COLO829 (cell line): ENCODE measurements around the gene TEKT5.
A peak's percentile ranks its signal among the peaks of the same experiment; 100 is the strongest.
"Not testable (repeated sequence)": the region's sequence is repeated elsewhere in the genome, so short reads cannot be mapped to it uniquely, and the experiment has no call there.

Experiments
- DNase-seq: peaks from one replicate; pipeline ENCODE4 v3.0.0; 2012; ENCODE audit warnings: low spot score

TEKT5 gene

DNA sequence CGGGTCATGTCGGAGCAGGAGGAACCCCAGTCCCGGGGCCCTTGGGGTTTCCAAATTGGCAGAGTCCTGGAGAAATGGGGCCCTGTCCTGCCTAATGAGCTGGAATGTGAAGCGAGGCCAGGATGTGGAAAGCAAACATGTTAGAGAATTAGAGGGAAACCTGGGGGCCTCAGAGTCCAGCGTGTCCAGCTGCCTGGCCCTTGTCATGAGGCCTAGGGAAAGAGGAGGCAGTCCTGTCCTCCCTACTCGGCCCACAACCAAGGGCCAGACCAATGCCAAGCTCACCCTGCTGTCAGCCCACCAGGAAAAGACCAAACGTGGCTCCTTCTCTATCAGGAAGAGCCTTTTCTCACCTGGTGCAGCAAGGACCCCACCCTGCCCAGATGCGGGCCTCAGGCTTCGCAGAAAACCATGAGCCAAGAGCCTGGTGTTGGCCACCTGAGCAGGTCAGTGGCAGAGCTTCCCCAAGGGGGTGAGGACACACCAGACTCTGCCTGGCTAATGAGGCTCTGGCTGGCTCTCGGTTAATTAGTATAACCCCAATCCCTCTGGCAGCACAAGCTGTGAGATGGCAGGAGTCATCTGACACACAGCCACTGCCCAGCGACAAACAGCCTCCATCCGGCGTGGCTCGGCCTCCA lies 10.1 kb downstream of the TEKT5 start:
- DNase-seq, result no peak

DNA sequence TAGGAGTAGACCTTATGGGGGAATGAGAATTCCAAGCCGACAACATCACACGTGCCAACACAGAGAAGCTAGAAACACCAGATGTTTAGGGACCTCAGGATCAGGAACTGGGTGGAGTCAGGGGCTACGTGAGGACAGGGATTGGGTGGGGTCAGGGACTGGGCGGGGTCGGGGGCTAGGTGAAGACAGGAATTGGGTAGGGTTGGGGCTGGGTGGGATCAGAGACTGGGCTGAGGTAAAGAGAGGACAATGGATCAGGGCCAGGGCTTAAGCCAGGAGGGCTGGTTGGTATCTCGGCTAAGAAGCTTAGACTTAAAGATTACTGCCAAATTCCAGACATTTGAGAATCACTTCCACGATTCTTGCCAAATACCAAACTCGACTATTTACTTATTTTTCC lies 11.6 kb downstream of the TEKT5 start:
- no peak for DNase-seq

DNA sequence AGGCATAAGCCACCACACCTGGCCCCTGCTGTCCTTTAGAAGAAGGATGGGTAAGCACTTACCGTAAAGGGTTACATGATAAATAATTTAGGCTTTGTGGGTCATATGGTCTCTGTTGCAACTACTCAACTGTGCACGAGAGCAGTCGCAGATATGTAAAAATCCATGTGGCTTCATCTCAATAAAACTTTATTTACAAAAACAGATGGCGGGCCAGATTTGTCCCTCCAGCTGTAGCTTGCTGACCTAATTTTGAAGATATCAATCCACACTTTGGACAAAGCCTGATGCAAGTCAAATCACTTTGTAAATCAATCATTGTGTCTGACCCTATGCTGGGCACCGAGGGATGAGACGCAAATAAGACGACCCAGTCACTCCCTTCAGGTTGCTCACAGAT lies 12.1 kb downstream of the TEKT5 start:
- DNase-seq, result no peak

GRCh38 chr16:10681310-10682308 lies 13.1 kb downstream of the TEKT5 start:
- no peak for DNase-seq

- no peak for DNase-seq
Measured at GRCh38 chr16:10679921-10680320, 14.8 kb downstream of the TEKT5 start.

- not testable (repeated sequence) for DNase-seq
Measured at GRCh38 chr16:10679441-10679840, 15.3 kb downstream of the TEKT5 start.

GRCh38 chr16:10678655-10679054 lies 16.1 kb downstream of the TEKT5 start:
- no peak for DNase-seq

DNA sequence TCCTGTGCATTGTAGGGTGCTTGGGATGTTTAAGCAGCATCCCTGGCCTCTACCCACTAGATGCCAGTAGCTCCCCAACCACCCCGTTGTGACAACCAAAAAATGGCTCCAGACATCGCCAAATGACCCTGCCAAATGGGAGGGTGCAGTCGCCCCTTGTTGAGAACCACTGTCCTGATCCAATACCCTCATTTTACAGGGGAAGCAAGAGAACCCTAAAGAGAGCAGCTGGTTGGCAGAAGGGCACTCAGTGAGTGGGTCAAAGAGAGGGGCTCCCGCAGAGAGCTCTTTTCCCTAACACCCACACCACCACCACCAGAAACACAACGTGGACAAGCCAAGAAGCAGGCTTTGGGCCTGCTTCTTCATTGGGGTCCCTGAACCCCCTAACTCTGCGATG lies 18.4 kb downstream of the TEKT5 start:
- no peak for DNase-seq

GRCh38 chr16:10675861-10676260 lies 18.9 kb downstream of the TEKT5 start:
- DNase-seq, result no peak

DNA sequence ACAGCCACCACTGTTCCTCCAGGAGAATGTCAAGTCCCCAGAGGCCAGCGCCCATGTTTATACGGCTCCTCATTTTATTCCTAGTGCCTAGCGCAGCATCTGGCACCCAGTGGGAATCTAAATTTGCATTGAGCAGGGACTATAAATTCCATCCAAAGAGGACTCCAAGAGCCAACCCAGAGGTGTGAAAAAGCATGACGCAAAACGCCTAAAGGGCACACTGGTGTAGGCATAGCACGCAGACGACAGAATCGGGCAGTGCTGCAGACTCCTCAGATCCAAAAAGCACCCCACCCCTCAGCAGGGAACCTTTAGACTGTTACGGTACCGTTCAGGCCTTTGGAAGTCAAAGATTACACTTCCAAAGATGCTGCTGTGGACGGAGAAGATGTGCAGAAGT lies 19.5 kb downstream of the TEKT5 start:
- no peak for DNase-seq

DNA sequence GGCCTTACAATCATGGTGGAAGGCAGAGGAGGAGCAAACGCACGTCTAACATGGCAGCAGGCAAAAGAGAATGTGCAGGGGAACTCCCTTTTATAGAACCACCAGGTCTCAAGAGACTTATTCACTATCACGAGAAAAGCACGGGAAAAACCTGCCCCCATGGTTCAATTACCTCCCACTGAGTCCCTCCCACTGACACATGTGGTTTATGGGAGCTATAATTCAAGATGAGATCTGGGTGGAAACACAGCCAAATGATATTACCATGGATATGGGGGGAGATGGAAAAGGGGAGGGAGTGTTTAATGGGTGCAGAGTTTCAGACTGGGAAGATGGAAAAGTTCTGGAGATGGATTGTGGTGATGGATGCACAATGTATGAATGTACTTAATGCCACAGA lies 23.0 kb downstream of the TEKT5 start:
- DNase-seq, result no peak

DNA sequence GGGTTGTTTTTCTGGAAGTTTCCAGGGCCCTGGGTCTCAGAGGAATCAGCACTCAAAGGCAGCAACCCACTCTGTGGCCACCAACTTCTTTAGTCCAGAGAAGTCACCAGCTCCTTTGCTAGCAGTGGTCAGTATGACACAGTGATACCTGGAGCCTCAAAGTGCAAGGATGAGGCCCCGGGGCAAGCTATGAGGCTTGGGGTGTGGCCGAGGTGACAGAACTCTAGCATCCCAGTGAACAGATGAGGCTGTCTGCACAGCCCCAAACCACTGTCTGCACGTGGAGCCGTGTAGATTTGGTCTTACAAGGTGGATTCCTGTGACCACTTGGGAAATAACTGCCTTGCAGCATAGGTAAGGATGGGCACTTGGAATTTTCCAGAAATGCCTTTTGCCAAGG lies 24.9 kb downstream of the TEKT5 start:
- DNase-seq, result no peak

- peak; percentile 17 for DNase-seq
Measured at GRCh38 chr16:10668322-10669045, 26.2 kb downstream of the TEKT5 start.

DNA sequence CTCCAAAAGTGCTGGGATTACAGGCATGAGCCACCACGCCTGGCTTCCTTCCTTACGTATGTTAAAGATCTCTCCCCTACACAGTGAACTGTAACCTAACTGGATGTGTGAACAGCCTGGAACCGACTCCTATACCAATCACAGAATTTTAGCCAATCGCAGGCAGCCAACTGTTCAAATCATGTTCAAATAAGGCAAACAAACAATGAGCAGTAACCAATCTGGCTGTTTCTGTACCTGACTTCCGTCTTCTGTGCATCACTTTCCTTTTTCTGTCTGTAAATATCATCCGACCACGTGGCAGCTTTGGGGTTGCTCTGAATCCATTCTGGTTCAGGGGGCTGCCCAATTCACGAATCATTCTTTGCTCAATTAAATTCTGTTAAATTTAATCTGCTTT lies 27.5 kb downstream of the TEKT5 start:
- no peak for DNase-seq

DNA sequence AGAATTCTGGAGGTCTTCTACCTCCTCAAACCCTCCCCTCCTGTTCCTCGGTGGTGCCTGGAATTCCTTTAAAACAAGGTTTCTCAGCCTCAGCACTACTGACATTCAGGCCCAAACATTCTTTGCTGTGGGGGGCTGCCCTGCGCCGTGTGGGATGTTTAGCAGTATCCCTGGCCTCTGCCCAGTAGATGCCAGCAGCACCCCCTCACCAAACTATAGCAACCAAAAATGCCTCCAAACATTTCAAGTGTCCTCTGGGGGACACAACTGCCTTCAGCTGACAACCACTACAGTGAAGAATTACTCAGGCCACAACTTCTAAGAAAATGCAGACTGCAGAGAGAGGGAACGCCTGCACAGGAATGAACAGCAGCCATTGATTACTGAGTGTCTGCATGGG lies 28.4 kb downstream of the TEKT5 start:
- DNase-seq, result no peak

GRCh38 chr16:10665166-10665565 lies 29.6 kb downstream of the TEKT5 start:
- no peak for DNase-seq

GRCh38 chr16:10664720-10665126 lies 30.0 kb downstream of the TEKT5 start:
- DNase-seq, result no peak

GRCh38 chr16:10663744-10664143 lies 31.0 kb downstream of the TEKT5 start:
- DNase-seq, result no peak

GRCh38 chr16:10663146-10663545 lies 31.6 kb downstream of the TEKT5 start:
- no peak for DNase-seq

GRCh38 chr16:10662212-10662611 lies 32.5 kb downstream of the TEKT5 start:
- DNase-seq, result no peak

DNA sequence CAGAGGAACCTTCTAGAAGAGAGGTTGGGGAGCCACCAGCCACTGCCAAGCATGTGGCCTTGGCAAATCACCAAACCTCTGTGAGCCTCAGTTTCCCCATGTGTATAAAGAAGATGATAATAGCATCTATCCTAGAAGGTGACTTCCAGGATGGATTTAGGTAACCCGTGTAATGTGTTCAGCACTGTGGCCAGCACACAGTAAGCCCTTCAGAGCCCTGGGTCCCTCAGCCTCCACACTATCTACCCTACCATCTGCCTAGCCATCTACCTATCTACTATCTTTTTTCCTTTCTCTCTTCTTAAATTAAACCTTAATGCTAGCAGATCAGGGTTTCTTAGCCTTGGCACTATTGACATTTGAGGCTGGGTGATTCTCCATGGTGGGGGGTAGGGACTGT lies 33.0 kb downstream of the TEKT5 start:
- DNase-seq, result no peak

- DNase-seq, result no peak
Measured at GRCh38 chr16:10660950-10661635, 33.6 kb downstream of the TEKT5 start.
